ENCODE results near the gene KITLG. TPM values are rescaled to one million over a fixed set of nuclear protein-coding genes. Genes with fewer than 3 reads are reported as not detected.

Gene KITLG
- total and polyA plus RNA-seq, 12 donors = 1.9 to 22.7 (median 9.5) TPM

DNA sequence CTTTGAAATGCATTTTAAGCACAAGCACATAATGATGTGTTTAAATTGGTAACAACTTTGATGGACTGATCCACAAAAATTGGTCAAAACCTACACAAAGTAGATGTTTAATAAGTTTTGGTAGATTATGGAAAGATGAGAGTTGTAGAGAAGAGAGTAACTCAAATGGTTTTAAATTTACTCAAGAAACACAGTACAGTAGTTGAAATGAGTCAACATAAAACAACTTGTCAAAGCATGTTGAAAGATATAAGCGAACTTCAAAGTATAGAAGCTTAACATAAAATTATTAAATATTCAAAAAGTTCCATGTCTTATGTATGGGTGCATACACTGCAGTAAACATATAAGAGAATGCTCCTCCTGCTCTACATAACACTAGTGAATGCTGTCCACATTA, 49.4 kb downstream of the KITLG start:
- H3K9me3 ChIP-seq (replicated peaks in 1 of 3) = no peaks in the 10 kb centered on the region
- peaks cover 5 to 12% of the 10 kb centered on the region in 2 donors for H3K4me1 ChIP-seq (replicated peaks in 1 of 2)
- DNase-seq = no peak
- H3K27ac ChIP-seq = no peak overlapping the region
- no peaks in the 10 kb centered on the region for H3K36me3 ChIP-seq (replicated peaks in 1 of 2)
- TF ChIP-seq POLR2A (IDR thresholded peaks at IDR 0.05) (no peak), CTCF (IDR thresholded peaks at IDR 0.05) (no peak)
- 93 to 100% (median 98%) methylated on average over 1 of the region's 1 CpG for WGBS, 4 donors
- intact Hi-C loops (cut with DNase I) = no loop called here
- no peaks in the 10 kb centered on the region for H3K27me3 ChIP-seq
- H3K4me3 ChIP-seq = no peak overlapping the region

- DNase-seq = no peak
- no peak for TF ChIP-seq CTCF (IDR thresholded peaks at IDR 0.05)
- intact Hi-C loops (cut with DNase I) = no loop called here
- Histone ChIP-seq H3K9me3 (replicated peaks in 1 of 3) (no peaks in the 10 kb centered on the region), H3K36me3 (replicated peaks in 1 of 2) (no peaks in the 10 kb centered on the region), H3K27ac (no peak overlapping the region), H3K4me3 (no peak overlapping the region), H3K4me1 (replicated peaks in 1 of 2) (peaks cover 0 to 8% of the 10 kb centered on the region in 2 donors), H3K27me3 (no peaks in the 10 kb centered on the region)
- WGBS, 4 donors = 57 to 64% (median 61%) methylated on average over 9 of the region's 9 CpGs
Measured at GRCh38 chr12:88529531-88530488, 50.5 kb downstream of the KITLG start.

- no peaks in the 10 kb centered on the region for H3K36me3 ChIP-seq (replicated peaks in 1 of 2)
- 90 to 96% (median 95%) methylated on average over 7 of the region's 7 CpGs for WGBS, 4 donors
Measured at GRCh38 chr12:88522961-88523360, 57.3 kb downstream of the KITLG start.

DNA sequence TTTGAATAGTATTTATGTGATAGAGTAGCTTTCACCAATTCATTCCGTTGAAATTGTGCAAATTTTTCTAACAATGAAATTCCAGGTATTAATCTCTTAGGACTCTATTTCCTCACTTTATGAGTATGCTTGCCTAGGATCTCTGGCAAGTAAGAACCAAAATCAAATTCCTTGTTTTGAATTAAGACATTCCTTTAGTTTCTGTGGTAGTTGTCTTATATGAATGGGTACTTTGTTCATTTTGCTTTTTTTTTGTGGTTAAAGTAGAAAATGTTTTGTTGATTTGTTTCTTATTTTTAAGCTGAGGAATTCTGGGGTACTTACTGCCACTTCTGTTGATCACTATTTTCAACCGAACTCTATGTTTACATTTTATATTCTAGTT, 59.8 kb downstream of the KITLG start:
- no peak for DNase-seq
- H3K36me3 ChIP-seq (replicated peaks in 1 of 2) = no peaks in the 10 kb centered on the region
- no peaks in the 10 kb centered on the region for H3K4me1 ChIP-seq (replicated peaks in 1 of 2)
- H3K4me3 ChIP-seq = no peak overlapping the region
- 78 to 91% (median 81%) methylated on average over 2 of the region's 2 CpGs for WGBS, 4 donors
- no peak overlapping the region for H3K27ac ChIP-seq
- intact Hi-C loops (cut with DNase I) = no loop called here
- H3K27me3 ChIP-seq = no peaks in the 10 kb centered on the region
- TF ChIP-seq POLR2A (IDR thresholded peaks at IDR 0.05) = no peak
- no peak for TF ChIP-seq CTCF (IDR thresholded peaks at IDR 0.05)
- no peaks in the 10 kb centered on the region for H3K9me3 ChIP-seq (replicated peaks in 1 of 3)

More at GRCh38 chr12:88522961-88523360, 57.3 kb downstream of the KITLG start:
- TF ChIP-seq CTCF (IDR thresholded peaks at IDR 0.05) (no peak), POLR2A (IDR thresholded peaks at IDR 0.05) (no peak)
- Histone ChIP-seq H3K4me1 (replicated peaks in 1 of 2) (no peaks in the 10 kb centered on the region), H3K27me3 (no peaks in the 10 kb centered on the region), H3K9me3 (replicated peaks in 1 of 3) (no peaks in the 10 kb centered on the region), H3K27ac (no peak overlapping the region), H3K4me3 (no peak overlapping the region)
- no peak for DNase-seq
- intact Hi-C loops (cut with DNase I) = no loop called here

Measured in adrenal gland (tissue), 12 donors.